GM12878 (cell line): ENCODE data around the gene PHF2. TPM values are rescaled to one million over a fixed set of nuclear protein-coding genes. Genes with fewer than 3 reads are reported as not detected.

Source experiments
- ATAC-seq: fragments of 200-7000 bp; cut with Tn5 transposase; 3 replicates; pipeline ENCODE4 v1.9.1; 2020; ENCODE audit warnings: mild to moderate bottlenecking, moderate library complexity
- BruUV-seq: library from RNA; stranded (reverse); fragments of 400-500 nt; replicated peaks from 2 replicates; lab custom pipeline; 2021; lab: Mats Ljungman, UMichigan
- CTCF ChIA-PET: fragments of 300-600 bp; sonication (Branson Sonifier 250); formaldehyde crosslinking; extraction: SDS; loops from one replicate; lab custom pipeline; 2021; ENCODE audit warnings: inconsistent platforms; lab: Yijun Ruan, JAX
- POLR2A ChIA-PET: fragments of 350-600 bp; formaldehyde crosslinking; extraction: SDS; loops from one replicate; lab custom pipeline; 2021; ENCODE audit warnings: inconsistent platforms; lab: Charles Lee
- RAD21 ChIA-PET: fragments of 300-600 bp; sonication (Branson Sonifier 250); formaldehyde crosslinking; loops from one replicate; lab custom pipeline; 2023; ENCODE audit warnings: antibody characterized with exemption; ENCODE audit not compliant: unreplicated experiment; lab: Charles Lee
- SMC1A ChIA-PET: fragments of 300-600 bp; sonication (Branson Sonifier 250); formaldehyde crosslinking; loops from one replicate; lab custom pipeline; 2023; ENCODE audit not compliant: unreplicated experiment, uncharacterized antibody; lab: Charles Lee
- DNase-seq: peaks from one replicate; pipeline ENCODE4 v3.0.0-alpha.2; 2011; ENCODE audit warnings: low read depth, low spot score
- FAIRE-seq: peaks from 3 replicates; lab custom pipeline; 2011; peaks lifted over from hg19 to GRCh38; lab: Jason Lieb, UNC
- H2AFZ ChIP-seq: 2 replicates; pipeline ENCODE4 v1.6.0; 2011; ENCODE audit warnings: low read depth, low read length, control low read depth; ENCODE audit not compliant: control insufficient read depth
- H3K27ac ChIP-seq: 2 replicates; pipeline ENCODE4 v1.5.1; 2011; ENCODE audit warnings: control low read depth; ENCODE audit not compliant: control insufficient read depth, insufficient read depth
- H3K27me3 ChIP-seq, 2 experiments: replicated peaks in 1 of 2; 2 replicates each; pipeline versions ENCODE4 v1.6.0 to v1.6.1; 2011; ENCODE audit warnings: low read length in 1 of 2; ENCODE audit not compliant: control insufficient read depth in 2 of 2, insufficient read depth in 2 of 2
- H3K36me3 ChIP-seq, 2 experiments: 2 replicates each; pipeline ENCODE4 v1.5.1; 2011; ENCODE audit warnings: low read length in 1 of 2; ENCODE audit not compliant: control insufficient read depth in 2 of 2, insufficient read depth in 2 of 2
- H3K4me1 ChIP-seq: 2 replicates; pipeline ENCODE4 v1.6.1; 2011; ENCODE audit warnings: mild to moderate bottlenecking, low read length, moderate library complexity, mixed read lengths; ENCODE audit not compliant: control insufficient read depth, insufficient read depth
- H3K4me2 ChIP-seq: 2 replicates; pipeline ENCODE4 v1.6.0; 2011; ENCODE audit warnings: control low read depth; ENCODE audit not compliant: control insufficient read depth, insufficient read depth
- H3K4me3 ChIP-seq: fragments of 200-600 bp; sonication (generic); 2 replicates; pipeline ENCODE4 v1.5.1; 2016
- H3K79me2 ChIP-seq: 2 replicates; pipeline ENCODE4 v1.6.0; 2011; ENCODE audit warnings: low read length; ENCODE audit not compliant: control insufficient read depth, insufficient read depth
- H3K9ac ChIP-seq: 2 replicates; pipeline ENCODE4 v1.8.0; 2011; ENCODE audit warnings: low read length, control low read depth, mixed read lengths; ENCODE audit not compliant: control insufficient read depth, insufficient read depth
- H3K9me3 ChIP-seq: replicated peaks from 3 replicates; pipeline ENCODE4 v1.5.1; 2011; ENCODE audit warnings: mild to moderate bottlenecking, low read length; ENCODE audit not compliant: control insufficient read depth, insufficient read depth
- H4K20me1 ChIP-seq: 2 replicates; pipeline ENCODE4 v1.6.0; 2011; ENCODE audit not compliant: control insufficient read depth, insufficient read depth
- BHLHE40 ChIP-seq, 2 experiments: fragments of 450-650 bp in 1 of 2; IDR thresholded peaks; 2 replicates each; pipeline ENCODE4 v1.6.1; 2011 to 2017; ENCODE audit warnings: low read depth in 2 of 2, borderline replicate concordance in 1 of 2, improper control_type of control experiment in 1 of 2, low read length in 1 of 2, mild to moderate bottlenecking in 1 of 2
- CBX3 ChIP-seq: fragments of 200-600 bp; sonication (generic); IDR thresholded peaks from 2 replicates; pipeline ENCODE4 v1.6.1; 2016; ENCODE audit warnings: low read depth, borderline replicate concordance
- CREM ChIP-seq: IDR thresholded peaks from 2 replicates; pipeline ENCODE4 v1.6.1; 2014; ENCODE audit warnings: antibody characterized with exemption, low read depth
- CTCF ChIP-seq, 3 experiments: IDR thresholded peaks in 2 of 3; conservative IDR thresholded peaks in 1 of 3; 2 replicates each; pipeline ENCODE4 v1.5.1; 2011; ENCODE audit warnings: low read depth in 3 of 3, low read length in 3 of 3, mild to moderate bottlenecking in 3 of 3, control low read depth in 2 of 3, moderate library complexity in 2 of 3, inconsistent platforms in 1 of 3, mixed read lengths in 1 of 3; ENCODE audit not compliant: control insufficient read depth in 2 of 3, insufficient read depth in 1 of 3; ENCODE audit errors: extremely low read depth in 1 of 3
- ELK1 ChIP-seq: IDR thresholded peaks from 2 replicates; pipeline ENCODE4 v1.6.1; 2012; ENCODE audit warnings: low read depth, low read length, improper control_type of control experiment
- GATAD2B ChIP-seq: fragments of 450-650 bp; conservative IDR thresholded peaks from 2 replicates; pipeline ENCODE4 v1.6.1; 2017; ENCODE audit warnings: low read depth, mild to moderate bottlenecking, moderate library complexity
- MAX ChIP-seq: IDR thresholded peaks from 2 replicates; pipeline ENCODE4 v1.6.1; 2012; ENCODE audit warnings: low read depth, low read length, improper control_type of control experiment
- MTA2 ChIP-seq: fragments of 450-650 bp; IDR thresholded peaks from 2 replicates; pipeline ENCODE4 v1.6.1; 2016; ENCODE audit warnings: low read depth, mild to moderate bottlenecking, moderate library complexity
- MYB ChIP-seq: fragments of 150-350 bp; IDR thresholded peaks from 2 replicates; pipeline ENCODE4 v1.6.1; 2014; ENCODE audit warnings: mild to moderate bottlenecking, low read depth, low read length, borderline replicate concordance
- POLR2A ChIP-seq: IDR thresholded peaks from 2 replicates; pipeline ENCODE4 v1.6.1; 2011; ENCODE audit warnings: low read depth, mild to moderate bottlenecking, low read length
- RB1 ChIP-seq: fragments of 450-650 bp; formaldehyde crosslinking; IDR thresholded peaks from 2 replicates; pipeline ENCODE4 v1.6.1; 2017; ENCODE audit warnings: mild to moderate bottlenecking, borderline replicate concordance
- RUNX3 ChIP-seq: IDR thresholded peaks from 2 replicates; pipeline ENCODE4 v1.6.1; 2012; ENCODE audit warnings: low read length, inconsistent platforms
- USF2 ChIP-seq: IDR thresholded peaks from 2 replicates; pipeline ENCODE4 v1.6.1; 2011; ENCODE audit warnings: low read depth, low read length, improper control_type of control experiment, borderline replicate concordance
- ZNF207 ChIP-seq: fragments of 450-650 bp; IDR thresholded peaks from 2 replicates; pipeline ENCODE4 v1.6.1; 2014; ENCODE audit warnings: antibody characterized with exemption, mild to moderate bottlenecking, borderline replicate concordance
- WGBS: methylation state at CpG from one replicate; pipeline ENCODE4 v1.1.6; 2016; ENCODE audit warnings: low lambda C conversion rate; ENCODE audit not compliant: insufficient replicate concordance, insufficient coverage; ENCODE audit errors: missing lambda C conversion rate; 5-methylcytosine and 5-hydroxymethylcytosine counted together
- in situ Hi-C: fragments of 300-500 bp; cut with MboI; formaldehyde crosslinking; loops from 9 replicates; pipeline ENCODE4 v1.14.3; 2018; ENCODE audit warnings: mixed read lengths
- intact Hi-C: fragments of 100-400 bp; cut with micrococcal nuclease; formaldehyde crosslinking; loops from one replicate; pipeline ENCODE4 v1.14.2; 2022; ENCODE audit not compliant: unreplicated experiment
- polyA plus RNA-seq, 11 experiments: library from polyadenylated mRNA; depleted of rRNA in 4 of 11; unstranded in 6 of 11; stranded (reverse) in 5 of 11; fragments of >200 nt; fragmentation: Nextera tagmentation in 4 of 11; fragmentation: Illumina TruSeq in 1 of 11; extraction: Ambion mirVana in 4 of 11; extraction: Trizol in 1 of 11; gene quantifications; 1 replicate in 1 of 11; 2 replicates in 10 of 11; pipeline versions ENCODE4 v1.2.1 to v1.2.3, GENCODE V29; 2011 to 2016; ENCODE audit warnings: inconsistent platforms in 2 of 11, missing spikeins in 2 of 11, low read depth in 1 of 11
- total RNA-seq, 4 experiments: library from RNA; depleted of rRNA in 3 of 4; stranded (reverse); fragments of >200 nt in 3 of 4; fragmentation: Illumina TruSeq in 1 of 4; extraction: Trizol in 1 of 4; gene quantifications; 2 replicates each; pipeline versions ENCODE4 v1.2.1 to v1.2.3, GENCODE V29; 2013 to 2021
- TF ChIP-seq, protein P1 (sequence below): IDR thresholded peaks from 2 replicates; pipeline ENCODE4 v1.6.1; 2011; ENCODE audit warnings: low read depth, mild to moderate bottlenecking, low read length, moderate library complexity, borderline replicate concordance; ENCODE audit errors: extremely low read depth
- TF ChIP-seq, protein P2 (sequence below): fragments of 450-650 bp; IDR thresholded peaks from 2 replicates; pipeline ENCODE4 v1.6.1; 2017; ENCODE audit warnings: mild to moderate bottlenecking

PHF2 gene
- total and polyA plus RNA-seq, 10 of the 15 experiments (the other 5 are each of a cell fraction or from before 2014, with no cell fraction given), result 0.34 to 13.3 (median 5.5) TPM

DNA sequence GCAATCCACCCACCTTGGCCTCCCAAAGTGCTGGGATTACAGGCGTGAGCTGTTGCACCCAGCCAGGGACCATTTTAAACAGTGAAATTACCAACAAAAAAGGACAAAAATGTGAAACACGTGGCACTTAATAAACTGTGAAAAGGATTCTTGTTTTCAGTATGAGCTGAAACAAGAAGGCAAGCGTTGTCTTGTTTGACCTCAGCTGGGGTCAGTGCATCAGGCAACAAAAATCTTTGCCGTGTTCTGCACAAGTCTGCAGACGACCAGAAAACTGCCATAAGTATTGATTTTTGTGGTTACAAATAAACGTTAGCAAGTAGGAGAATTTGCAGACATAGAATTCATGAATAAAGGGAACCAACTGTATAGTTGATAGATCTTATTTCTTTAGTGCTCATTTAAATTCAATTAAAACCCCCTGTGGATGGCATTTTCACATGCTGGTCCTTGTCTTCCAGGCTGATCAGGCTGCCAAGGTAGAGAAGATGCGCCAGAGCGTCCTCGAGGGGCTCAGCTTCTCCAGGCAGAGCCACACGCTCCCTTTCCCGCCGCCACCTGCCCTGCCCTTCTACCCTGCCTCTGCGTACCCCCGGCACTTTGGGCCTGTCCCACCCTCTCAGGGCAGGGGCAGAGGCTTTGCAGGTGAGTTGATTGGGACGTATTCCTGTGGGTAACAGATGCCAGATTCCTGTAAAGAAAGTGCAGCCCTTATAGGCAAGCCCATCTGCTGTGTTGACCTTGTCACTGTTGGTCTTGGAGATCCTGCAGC lies 18.8 kb upstream of the PHF2 start (continued):
- no peak for TF ChIP-seq ELK1
- no peak for TF ChIP-seq RUNX3
- no peak for TF ChIP-seq ZNF207
- TF ChIP-seq BHLHE40 (IDR thresholded peaks at IDR 0.05; ENCODE audit: borderline replicate concordance in 1 of 2, low read depth in 2 of 2, low read length in 1 of 2), result no peak
- TF ChIP-seq CREM, result no peak
- no peak for TF ChIP-seq GATAD2B
- no peak for TF ChIP-seq RB1

DNA sequence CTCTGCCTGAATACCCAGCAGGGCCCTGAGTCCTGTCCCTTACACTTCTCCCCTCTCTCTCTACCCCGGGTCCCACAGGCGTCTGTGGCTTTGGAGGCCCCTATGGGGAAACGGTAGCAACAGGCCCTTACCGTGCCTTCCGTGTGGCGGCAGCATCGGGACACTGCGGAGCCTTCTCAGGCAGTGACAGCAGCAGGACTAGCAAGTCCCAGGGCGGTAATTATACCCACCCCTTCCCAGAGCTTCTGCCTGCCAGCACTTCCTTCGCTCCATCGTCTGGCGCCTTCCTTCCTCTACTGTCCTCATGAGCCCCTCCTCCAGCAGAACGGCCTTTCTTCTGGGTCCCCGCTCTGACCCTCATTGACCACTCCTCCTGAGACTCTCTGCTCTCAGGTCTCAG lies 17.9 kb upstream of the PHF2 start:
- POLR2A ChIA-PET, result no interaction called here
- Histone ChIP-seq H2AFZ (no peak overlapping the region), H3K27ac (no peak overlapping the region), H3K79me2 (no peaks in the 10 kb centered on the region), H3K4me1 (no peaks in the 10 kb centered on the region), H3K4me2 (no peak overlapping the region), H3K27me3 (no peaks in the 10 kb centered on the region), H3K9me3 (no peaks in the 10 kb centered on the region), H3K4me3 (no peak overlapping the region), H3K9ac (no peak overlapping the region), H3K36me3 (peaks cover 20 to 35% of the 10 kb centered on the region in 2 experiments), H4K20me1 (no peaks in the 10 kb centered on the region)
- DNase-seq, result no peak
- intact Hi-C loops, result no loop called here
- CTCF ChIA-PET, result no interaction called here
- WGBS, result 97% methylated on average over 14 of the region's 14 CpGs
- TF ChIP-seq MAX (no peak), CTCF (IDR thresholded peaks at IDR 0.05 in 2 of 3, conservative IDR thresholded peaks at IDR 0.05 in 1 of 3; ENCODE audit: control insufficient read depth in 2 of 3, extremely low read depth in 1 of 3, insufficient read depth in 1 of 3, low read depth in 3 of 3, low read length in 3 of 3) (no peak), USF2 (no peak), MYB (no peak), MTA2 (no peak), POLR2A (no peak), CBX3 (no peak), RB1 (no peak)
- TF ChIP-seq, protein P1, sequence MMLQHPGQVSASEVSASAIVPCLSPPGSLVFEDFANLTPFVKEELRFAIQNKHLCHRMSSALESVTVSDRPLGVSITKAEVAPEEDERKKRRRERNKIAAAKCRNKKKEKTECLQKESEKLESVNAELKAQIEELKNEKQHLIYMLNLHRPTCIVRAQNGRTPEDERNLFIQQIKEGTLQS, result no peak
- TF ChIP-seq, protein P2, sequence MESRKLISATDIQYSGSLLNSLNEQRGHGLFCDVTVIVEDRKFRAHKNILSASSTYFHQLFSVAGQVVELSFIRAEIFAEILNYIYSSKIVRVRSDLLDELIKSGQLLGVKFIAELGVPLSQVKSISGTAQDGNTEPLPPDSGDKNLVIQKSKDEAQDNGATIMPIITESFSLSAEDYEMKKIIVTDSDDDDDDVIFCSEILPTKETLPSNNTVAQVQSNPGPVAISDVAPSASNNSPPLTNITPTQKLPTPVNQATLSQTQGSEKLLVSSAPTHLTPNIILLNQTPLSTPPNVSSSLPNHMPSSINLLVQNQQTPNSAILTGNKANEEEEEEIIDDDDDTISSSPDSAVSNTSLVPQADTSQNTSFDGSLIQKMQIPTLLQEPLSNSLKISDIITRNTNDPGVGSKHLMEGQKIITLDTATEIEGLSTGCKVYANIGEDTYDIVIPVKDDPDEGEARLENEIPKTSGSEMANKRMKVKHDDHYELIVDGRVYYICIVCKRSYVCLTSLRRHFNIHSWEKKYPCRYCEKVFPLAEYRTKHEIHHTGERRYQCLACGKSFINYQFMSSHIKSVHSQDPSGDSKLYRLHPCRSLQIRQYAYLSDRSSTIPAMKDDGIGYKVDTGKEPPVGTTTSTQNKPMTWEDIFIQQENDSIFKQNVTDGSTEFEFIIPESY, result no peak
- ATAC-seq, result no peak
- no TSS peak for BruUV-seq
- in situ Hi-C loops, result no loop called here
- FAIRE-seq, result no peak
- RAD21 ChIA-PET, result no interaction called here
- SMC1A ChIA-PET, result no interaction called here
